Posterior cingulate gyrus (tissue), 11 donors: ENCODE results near the gene PKMYT1.

ENCODE experiments used
- DNase-seq, 10 donors: peaks; one replicate each; pipeline versions ENCODE4 v3.0.0 to v3.0.0-alpha.2; 2020 to 2021; ENCODE audit warnings: mixed read lengths in 3 of 10
- intact Hi-C: fragments of 100-400 bp; cut with DNase I; formaldehyde crosslinking; loops from one replicate; pipeline ENCODE4 v1.15.1; 2023

Gene PKMYT1

GRCh38 chr16:2976201-2976600 lies 4.0 kb downstream of the PKMYT1 start:
- intact Hi-C loops = no loop called here
- DNase-seq = peak in 1 of 10 donors; percentile 37

GRCh38 chr16:2975161-2975795 lies 5.0 kb downstream of the PKMYT1 start:
- DNase-seq = no peak
- intact Hi-C loops = no loop called here

- intact Hi-C loops = no loop called here
- DNase-seq = no peak
Observed at GRCh38 chr16:2974319-2975056, 5.8 kb downstream of the PKMYT1 start.

GRCh38 chr16:2973605-2974318 lies 6.5 kb downstream of the PKMYT1 start:
- no peak for DNase-seq
- intact Hi-C loops = no loop called here

GRCh38 chr16:2973093-2973492 lies 7.2 kb downstream of the PKMYT1 start:
- intact Hi-C loops = no loop called here
- DNase-seq = peak in 1 of 10 donors; percentile 48

- peak in 1 of 10 donors; percentile 35 for DNase-seq
- intact Hi-C loops = no loop called here
Observed at GRCh38 chr16:2971985-2972784, 8.1 kb downstream of the PKMYT1 start.

GRCh38 chr16:2971134-2971984 lies 8.9 kb downstream of the PKMYT1 start:
- intact Hi-C loops = no loop called here
- no peak for DNase-seq

GRCh38 chr16:2970563-2970962 lies 9.7 kb downstream of the PKMYT1 start:
- intact Hi-C loops = no loop called here
- no peak for DNase-seq

- intact Hi-C loops = no loop called here
- peak; percentile 51 to 95 (median 68) for DNase-seq
Observed at GRCh38 chr16:2969545-2970521, 10.4 kb downstream of the PKMYT1 start.

- intact Hi-C loops = no loop called here
- DNase-seq = peak; percentile 75 to 98 (median 84)
Observed at GRCh38 chr16:2968738-2969544, 11.3 kb downstream of the PKMYT1 start, which contains the start of gene PAQR4. TSS of gene PAQR4 (plus strand) at chr16:2969348. CDS start at chr16:2969675, 327 bp downstream.

- intact Hi-C loops = no loop called here
- no peak for DNase-seq
Observed at GRCh38 chr16:2968368-2968737, 11.9 kb downstream of the PKMYT1 start.

- no peak for DNase-seq
- intact Hi-C loops = no loop called here
Observed at GRCh38 chr16:2967721-2968161, 12.5 kb downstream of the PKMYT1 start.

- intact Hi-C loops = no loop called here
- no peak for DNase-seq
Observed at GRCh38 chr16:2967211-2967631, 13.0 kb downstream of the PKMYT1 start.

GRCh38 chr16:2966808-2967191 lies 13.4 kb downstream of the PKMYT1 start:
- intact Hi-C loops = no loop called here
- no peak for DNase-seq

GRCh38 chr16:2966043-2966807 lies 14.0 kb downstream of the PKMYT1 start:
- no peak for DNase-seq
- intact Hi-C loops = no loop called here

- intact Hi-C loops = no loop called here
- DNase-seq = peak in 1 of 10 donors; percentile 67
Observed at GRCh38 chr16:2964475-2965336, 15.5 kb downstream of the PKMYT1 start.
